ENCODE measurements around the gene BLM.
A peak's percentile ranks its signal among the peaks of the same experiment; 100 is the strongest.
"Not testable (repeated sequence)": the region's sequence is repeated elsewhere in the genome, so short reads cannot be mapped to it uniquely, and the experiment has no call there.

The BLM gene

DNA sequence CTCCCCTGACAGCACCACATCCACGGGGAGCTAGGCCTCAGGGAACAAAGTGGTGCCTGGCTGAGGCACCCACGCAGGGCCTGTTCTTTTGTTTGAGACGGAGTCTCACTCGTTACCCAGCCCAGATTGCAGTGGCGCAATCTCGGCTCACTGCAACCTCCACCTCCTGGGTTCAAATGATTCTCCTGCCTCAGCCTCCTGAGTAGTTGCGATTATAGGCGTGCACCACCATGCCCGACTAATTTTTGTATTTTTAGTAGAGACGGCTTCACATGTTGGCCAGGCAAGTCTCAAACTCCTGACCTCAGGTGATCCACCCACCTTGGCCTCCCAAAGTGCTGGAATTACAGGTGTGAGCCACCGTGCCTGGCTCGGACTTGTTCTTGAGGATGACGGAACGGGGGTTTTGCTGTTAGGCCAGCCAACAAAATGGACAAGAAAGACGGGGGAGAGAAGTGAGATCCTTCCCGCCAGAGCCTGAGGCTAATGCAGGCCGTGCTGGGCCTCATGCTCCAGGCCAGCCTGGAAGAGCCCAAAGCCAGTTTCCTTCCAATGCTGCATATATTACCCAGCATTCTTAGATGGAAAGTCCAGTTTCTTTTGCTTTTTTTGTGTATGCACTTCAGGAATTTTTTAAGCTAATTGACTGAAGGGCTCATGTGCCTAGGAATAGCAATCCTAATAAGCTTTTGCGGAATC is 123.2 kb downstream of the BLM start:
- Mint-ChIP-seq H3K9me3 (no peaks in the 10 kb centered on the region), H3K36me3 (ENCODE audit: low read depth) (no peaks in the 10 kb centered on the region), H3K4me1 (peaks cover 59% of the 10 kb centered on the region), H3K27ac (peak overlapping the region; percentile 68), H3K27me3 (peaks cover 3% of the 10 kb centered on the region), H3K4me3 (peak overlapping the region; percentile 75)
- no peak for DNase-seq
- no peak for ATAC-seq

DNA sequence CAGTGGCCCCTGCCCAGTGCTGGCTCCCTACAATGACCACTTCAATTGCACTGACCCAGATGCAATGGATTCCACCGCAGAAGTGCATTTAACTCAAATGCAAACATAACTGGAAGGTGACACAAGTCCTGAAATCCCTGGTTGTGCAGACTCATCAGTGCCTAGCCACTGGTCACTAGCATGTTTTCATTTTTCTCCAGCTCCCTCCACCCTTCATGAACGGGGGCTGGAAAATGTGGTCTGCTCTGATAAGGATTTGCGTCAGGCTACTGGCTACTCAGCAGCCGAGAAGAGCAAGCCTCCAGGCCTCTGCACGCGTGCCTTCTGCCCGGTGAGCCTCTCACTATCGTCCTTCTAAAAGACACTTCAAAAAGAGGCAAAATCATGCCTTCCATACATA is 123.8 kb downstream of the BLM start:
- Mint-ChIP-seq H3K27me3 (peaks cover 3% of the 10 kb centered on the region), H3K27ac (no peak overlapping the region), H3K4me3 (no peak overlapping the region), H3K4me1 (peaks cover 61% of the 10 kb centered on the region), H3K9me3 (no peaks in the 10 kb centered on the region), H3K36me3 (ENCODE audit: low read depth) (no peaks in the 10 kb centered on the region)
- no peak for ATAC-seq
- DNase-seq, result no peak

GRCh38 chr15:90844696-90845095 is 127.5 kb downstream of the BLM start:
- Mint-ChIP-seq H3K4me1 (peaks cover 41% of the 10 kb centered on the region), H3K9me3 (no peaks in the 10 kb centered on the region), H3K36me3 (ENCODE audit: low read depth) (no peaks in the 10 kb centered on the region), H3K27me3 (peaks cover 3% of the 10 kb centered on the region), H3K27ac (peak overlapping the region; percentile 60), H3K4me3 (no peak overlapping the region)
- ATAC-seq, result no peak
- no peak for DNase-seq

GRCh38 chr15:90845201-90845949 is 128.2 kb downstream of the BLM start:
- peaks cover 3% of the 10 kb centered on the region for H3K27me3 Mint-ChIP-seq
- no peak overlapping the region for H3K4me3 Mint-ChIP-seq
- ATAC-seq, result peak; percentile 96
- no peaks in the 10 kb centered on the region for H3K9me3 Mint-ChIP-seq
- H3K27ac Mint-ChIP-seq, result peak overlapping the region; percentile 60
- peak; percentile 59 for DNase-seq
- H3K36me3 Mint-ChIP-seq (ENCODE audit: low read depth), result no peaks in the 10 kb centered on the region
- H3K4me1 Mint-ChIP-seq, result peaks cover 36% of the 10 kb centered on the region

DNA sequence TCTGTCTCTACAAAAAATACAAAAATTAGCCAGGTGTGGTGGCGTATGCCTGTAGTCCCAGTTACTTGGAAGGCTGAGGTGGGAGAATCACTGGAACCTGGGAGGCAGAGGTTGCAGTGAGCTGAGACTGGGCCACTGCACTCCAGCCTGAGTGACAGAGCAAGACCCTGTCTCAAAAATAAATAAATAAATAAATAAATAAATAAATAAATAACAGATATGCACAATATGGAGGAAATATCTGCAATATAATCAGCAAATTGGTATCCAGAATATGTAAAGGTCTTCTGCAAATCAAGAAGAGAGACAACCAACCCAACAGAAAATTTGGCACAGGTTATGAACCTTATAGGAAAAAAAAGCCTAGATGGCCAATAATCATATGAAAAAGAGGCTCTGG is 132.3 kb downstream of the BLM start:
- peaks cover 71% of the 10 kb centered on the region for H3K4me1 Mint-ChIP-seq
- not testable (repeated sequence) for H3K36me3 Mint-ChIP-seq (ENCODE audit: low read depth); H3K4me3 Mint-ChIP-seq; H3K27ac Mint-ChIP-seq; ATAC-seq; DNase-seq; H3K27me3 Mint-ChIP-seq; H3K9me3 Mint-ChIP-seq

GRCh38 chr15:90851114-90851513 is 134.0 kb downstream of the BLM start:
- ATAC-seq, result peak; percentile 29
- DNase-seq, result peak; percentile 51

GRCh38 chr15:90851940-90852339 is 134.8 kb downstream of the BLM start:
- DNase-seq, result no peak
- Mint-ChIP-seq H3K27ac (peak overlapping the region; percentile 79), H3K9me3 (no peaks in the 10 kb centered on the region), H3K27me3 (no peaks in the 10 kb centered on the region), H3K4me1 (peaks cover 78% of the 10 kb centered on the region), H3K36me3 (ENCODE audit: low read depth) (peaks cover 2% of the 10 kb centered on the region), H3K4me3 (peak overlapping the region; percentile 65)
- no peak for ATAC-seq

More at GRCh38 chr15:90851114-90851513, 134.0 kb downstream of the BLM start:
- Mint-ChIP-seq H3K4me1 (peaks cover 75% of the 10 kb centered on the region), H3K36me3 (ENCODE audit: low read depth) (peaks cover 2% of the 10 kb centered on the region), H3K4me3 (peak overlapping the region; percentile 65), H3K9me3 (no peaks in the 10 kb centered on the region), H3K27ac (peak overlapping the region; percentile 79), H3K27me3 (no peaks in the 10 kb centered on the region)

DNA sequence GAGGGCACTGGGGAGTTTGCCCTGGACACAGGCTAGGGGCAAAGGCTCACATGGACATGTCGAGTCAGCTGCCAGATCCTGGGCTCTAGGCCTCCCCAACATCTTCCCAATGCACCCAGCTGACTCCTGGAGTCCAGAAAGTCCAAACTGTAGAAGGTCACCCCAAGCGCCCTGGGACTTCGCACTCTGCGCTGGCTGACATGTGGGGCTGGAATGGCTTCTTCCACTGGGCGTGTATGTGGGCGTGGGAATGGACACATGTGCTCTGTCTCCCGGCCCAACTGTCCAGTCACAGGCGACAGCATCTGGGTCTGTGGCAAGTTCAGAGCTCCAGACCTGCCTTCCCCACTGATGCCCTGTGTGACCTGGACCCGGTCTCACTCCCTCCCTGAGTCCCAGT is 138.0 kb downstream of the BLM start:
- Mint-ChIP-seq H3K27ac (peak overlapping the region; percentile 90), H3K4me3 (no peak overlapping the region), H3K36me3 (ENCODE audit: low read depth) (peaks cover 2% of the 10 kb centered on the region), H3K27me3 (no peaks in the 10 kb centered on the region), H3K4me1 (peaks cover 86% of the 10 kb centered on the region), H3K9me3 (no peaks in the 10 kb centered on the region)
- no peak for DNase-seq
- no peak for ATAC-seq

GRCh38 chr15:90857337-90857736 is 140.2 kb downstream of the BLM start:
- Mint-ChIP-seq H3K9me3 (no peaks in the 10 kb centered on the region), H3K4me3 (no peak overlapping the region), H3K27ac (peak overlapping the region; percentile 90), H3K36me3 (ENCODE audit: low read depth) (peaks cover 2% of the 10 kb centered on the region), H3K27me3 (no peaks in the 10 kb centered on the region), H3K4me1 (peaks cover 73% of the 10 kb centered on the region)
- no peak for ATAC-seq
- no peak for DNase-seq

DNA sequence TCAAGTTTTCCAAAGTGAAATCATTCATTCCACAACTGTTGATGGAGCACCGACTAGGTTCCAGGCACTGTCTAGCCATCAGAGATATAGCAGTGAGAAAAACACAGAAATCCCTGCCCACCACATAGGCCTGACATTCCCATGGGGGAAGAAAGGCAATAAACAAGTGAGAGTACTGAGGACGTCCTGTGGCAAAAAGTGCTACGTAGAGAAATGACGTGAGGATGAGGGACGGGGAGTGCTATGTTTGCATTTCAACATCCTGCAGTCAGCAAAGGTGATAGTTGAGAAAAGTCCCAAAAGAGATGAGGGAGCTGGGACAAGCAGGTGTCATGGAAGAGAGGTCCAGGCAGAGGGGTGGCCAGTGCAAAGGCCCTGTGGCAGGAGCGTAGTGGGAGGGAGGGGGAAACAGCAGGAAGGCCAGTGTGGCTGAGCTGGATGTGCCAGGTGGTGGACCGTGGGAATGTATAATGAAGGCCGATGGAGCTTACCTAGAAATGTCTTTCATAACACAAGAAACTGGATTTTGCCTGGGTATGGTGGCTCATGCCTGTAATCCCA is 140.8 kb downstream of the BLM start:
- DNase-seq (no peak), ATAC-seq (no peak)
- peaks cover 2% of the 10 kb centered on the region for H3K36me3 Mint-ChIP-seq (ENCODE audit: low read depth)
- no peaks in the 10 kb centered on the region for H3K27me3 Mint-ChIP-seq
- no peaks in the 10 kb centered on the region for H3K9me3 Mint-ChIP-seq
- peaks cover 67% of the 10 kb centered on the region for H3K4me1 Mint-ChIP-seq
- H3K4me3 Mint-ChIP-seq, result no peak overlapping the region
- H3K27ac Mint-ChIP-seq, result peak overlapping the region; percentile 58

DNA sequence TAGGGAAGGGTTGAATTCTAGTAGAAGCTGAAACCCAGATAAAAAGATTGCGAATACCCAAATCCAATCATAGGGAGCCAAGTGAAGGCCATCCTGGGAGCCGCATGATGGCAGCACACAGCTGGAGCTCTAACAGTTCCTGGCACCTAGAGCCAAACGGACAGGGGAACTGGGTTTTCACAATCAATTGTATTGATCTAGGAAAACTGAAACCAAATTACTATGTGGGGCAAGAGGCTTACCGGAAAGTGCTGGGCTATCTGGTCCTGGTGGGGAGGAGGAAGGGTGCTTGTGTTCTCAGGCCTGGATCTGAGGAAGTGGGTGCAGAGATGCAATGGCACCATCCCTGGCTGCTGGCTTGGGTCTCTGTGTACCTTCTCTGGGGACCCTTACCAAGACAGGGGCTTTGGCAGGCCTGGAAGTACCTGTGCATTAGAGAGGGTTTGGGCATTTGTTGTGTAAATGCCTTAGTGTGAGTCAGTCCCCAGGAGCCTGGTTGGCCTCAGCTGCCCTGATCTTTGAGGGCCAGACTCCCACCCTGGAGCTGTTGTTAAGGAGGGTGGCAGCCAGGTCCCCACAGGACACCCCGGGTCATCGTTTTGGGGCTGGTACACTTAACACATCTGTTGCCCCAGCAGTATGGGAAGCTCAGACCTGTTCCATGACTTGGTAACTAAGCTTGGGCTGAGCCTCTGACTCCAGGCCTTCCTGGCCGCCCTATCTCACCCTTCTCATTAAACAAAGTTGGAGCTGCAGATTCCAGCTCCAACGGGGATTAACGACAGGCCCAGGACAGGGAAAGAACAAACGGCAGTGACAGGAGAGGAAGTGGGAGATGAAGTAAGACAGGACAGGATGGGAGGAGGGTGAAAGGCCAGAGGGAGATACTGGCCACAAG is 142.3 kb downstream of the BLM start:
- H3K9me3 Mint-ChIP-seq, result no peaks in the 10 kb centered on the region
- no peaks in the 10 kb centered on the region for H3K27me3 Mint-ChIP-seq
- no peaks in the 10 kb centered on the region for H3K36me3 Mint-ChIP-seq (ENCODE audit: low read depth)
- H3K4me1 Mint-ChIP-seq, result peaks cover 66% of the 10 kb centered on the region
- ATAC-seq, result no peak
- no peak for DNase-seq
- peak overlapping the region; percentile 27 for H3K27ac Mint-ChIP-seq
- no peak overlapping the region for H3K4me3 Mint-ChIP-seq

DNA sequence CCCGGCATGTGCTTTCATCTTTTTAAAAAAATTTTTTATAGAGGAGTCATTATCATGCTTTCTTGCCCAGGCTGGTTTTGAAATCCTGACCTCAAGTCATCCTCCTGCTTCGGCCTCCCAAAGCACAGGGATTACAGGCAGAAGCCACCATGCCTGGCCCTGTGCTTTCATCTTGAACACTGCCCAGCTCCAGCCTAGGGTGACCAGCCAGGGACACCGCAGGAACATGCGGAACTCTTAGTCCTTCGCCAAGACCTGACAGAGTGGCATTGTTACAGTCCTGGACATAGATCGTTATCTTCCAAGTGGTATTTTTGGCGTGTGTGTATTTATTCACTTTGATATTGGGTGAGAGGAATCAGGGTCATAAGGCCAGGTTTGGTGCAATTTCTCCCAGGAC is 143.3 kb downstream of the BLM start:
- H3K4me3 Mint-ChIP-seq, result no peak overlapping the region
- H3K36me3 Mint-ChIP-seq (ENCODE audit: low read depth), result no peaks in the 10 kb centered on the region
- H3K27ac Mint-ChIP-seq, result no peak overlapping the region
- ATAC-seq, result no peak
- no peaks in the 10 kb centered on the region for H3K9me3 Mint-ChIP-seq
- no peak for DNase-seq
- no peaks in the 10 kb centered on the region for H3K27me3 Mint-ChIP-seq
- H3K4me1 Mint-ChIP-seq, result peaks cover 59% of the 10 kb centered on the region

DNA sequence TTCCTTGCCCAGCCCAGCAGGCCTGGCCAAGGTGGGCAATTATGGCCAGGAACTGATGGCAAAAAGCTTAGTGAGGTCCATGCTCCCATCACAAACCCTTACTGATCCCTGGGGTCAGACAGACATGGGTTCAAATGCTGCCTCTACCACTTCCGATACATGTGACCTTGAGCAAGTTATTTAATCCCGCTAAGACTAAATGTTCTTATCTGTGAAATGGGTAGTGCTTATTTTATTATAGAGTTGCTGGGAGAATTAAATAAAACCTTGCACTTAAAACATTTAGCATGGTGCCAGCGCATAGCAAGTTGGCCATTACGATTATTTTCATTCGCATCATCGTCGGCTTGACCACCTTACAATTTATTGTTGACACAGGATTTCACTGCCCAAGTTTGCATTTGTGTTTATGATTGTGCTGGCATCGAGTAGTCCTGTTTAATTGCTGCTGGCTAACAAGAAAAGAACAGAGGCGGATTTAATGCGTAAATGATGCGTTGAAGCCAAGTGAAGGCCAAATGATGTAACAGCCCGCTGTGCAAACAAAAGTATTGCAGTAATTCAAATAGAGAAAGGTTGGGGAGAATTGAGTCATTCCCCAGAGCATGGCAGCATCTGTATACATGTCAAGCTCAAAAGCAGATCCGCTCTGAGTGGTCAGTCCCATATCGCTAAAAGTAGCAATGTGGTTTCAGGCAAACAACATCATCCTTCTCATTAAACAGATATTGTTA is 144.0 kb downstream of the BLM start:
- Mint-ChIP-seq H3K27ac (no peak overlapping the region), H3K36me3 (ENCODE audit: low read depth) (no peaks in the 10 kb centered on the region), H3K9me3 (no peaks in the 10 kb centered on the region), H3K4me1 (peaks cover 56% of the 10 kb centered on the region), H3K27me3 (no peaks in the 10 kb centered on the region), H3K4me3 (no peak overlapping the region)
- DNase-seq, result no peak
- ATAC-seq, result no peak

- no peaks in the 10 kb centered on the region for H3K27me3 Mint-ChIP-seq
- H3K27ac Mint-ChIP-seq, result no peak overlapping the region
- peaks cover 46% of the 10 kb centered on the region for H3K4me1 Mint-ChIP-seq
- H3K4me3 Mint-ChIP-seq, result no peak overlapping the region
- H3K36me3 Mint-ChIP-seq (ENCODE audit: low read depth), result no peaks in the 10 kb centered on the region
- ATAC-seq (no peak), DNase-seq (no peak)
- H3K9me3 Mint-ChIP-seq, result no peaks in the 10 kb centered on the region
These were observed 145.3 kb downstream of the BLM start for GRCh38 chr15:90862487-90862886.
